GM10248 (cell line): ENCODE results near the gene CCDC171.

Experiments used
- CTCF ChIA-PET: fragments of 300-600 bp; sonication (Branson Sonifier 250); formaldehyde crosslinking; extraction: SDS; loops from one replicate; lab custom pipeline; 2021; ENCODE audit warnings: antibody characterized with exemption; lab: Yijun Ruan, JAX
- POLR2A ChIA-PET: fragments of 350-650 bp; sonication (Branson Sonifier 250); formaldehyde crosslinking; extraction: SDS; loops from one replicate; lab custom pipeline; 2020; ENCODE audit warnings: antibody characterized with exemption; lab: Yijun Ruan, JAX
- DNase-seq: peaks from one replicate; pipeline ENCODE4 v3.0.0; 2012; ENCODE audit errors: extremely low spot score
- TF ChIP-seq, protein P1 (sequence below): IDR thresholded peaks from 2 replicates; pipeline ENCODE4 v1.5.1; 2012; ENCODE audit warnings: mild to moderate bottlenecking, low read depth; ENCODE audit errors: extremely low read depth, missing control alignments, control extremely low read depth

CCDC171 gene

GRCh38 chr9:15851766-15852165 lies 298.9 kb downstream of the CCDC171 start:
- ChIA-PET CTCF (no interaction called here), POLR2A (no interaction called here)
- TF ChIP-seq, protein P1, sequence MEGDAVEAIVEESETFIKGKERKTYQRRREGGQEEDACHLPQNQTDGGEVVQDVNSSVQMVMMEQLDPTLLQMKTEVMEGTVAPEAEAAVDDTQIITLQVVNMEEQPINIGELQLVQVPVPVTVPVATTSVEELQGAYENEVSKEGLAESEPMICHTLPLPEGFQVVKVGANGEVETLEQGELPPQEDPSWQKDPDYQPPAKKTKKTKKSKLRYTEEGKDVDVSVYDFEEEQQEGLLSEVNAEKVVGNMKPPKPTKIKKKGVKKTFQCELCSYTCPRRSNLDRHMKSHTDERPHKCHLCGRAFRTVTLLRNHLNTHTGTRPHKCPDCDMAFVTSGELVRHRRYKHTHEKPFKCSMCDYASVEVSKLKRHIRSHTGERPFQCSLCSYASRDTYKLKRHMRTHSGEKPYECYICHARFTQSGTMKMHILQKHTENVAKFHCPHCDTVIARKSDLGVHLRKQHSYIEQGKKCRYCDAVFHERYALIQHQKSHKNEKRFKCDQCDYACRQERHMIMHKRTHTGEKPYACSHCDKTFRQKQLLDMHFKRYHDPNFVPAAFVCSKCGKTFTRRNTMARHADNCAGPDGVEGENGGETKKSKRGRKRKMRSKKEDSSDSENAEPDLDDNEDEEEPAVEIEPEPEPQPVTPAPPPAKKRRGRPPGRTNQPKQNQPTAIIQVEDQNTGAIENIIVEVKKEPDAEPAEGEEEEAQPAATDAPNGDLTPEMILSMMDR: no peak
- DNase-seq: no peak

GRCh38 chr9:15856591-15856990 lies 303.7 kb downstream of the CCDC171 start:
- TF ChIP-seq, protein P1: no peak
- DNase-seq: no peak
- POLR2A ChIA-PET: no interaction called here
- CTCF ChIA-PET: no interaction called here

- POLR2A ChIA-PET: no interaction called here
- CTCF ChIA-PET: interaction anchor here (1.0 to 2.1 kb wide), 4 partner anchors 10 to 267 kb away, joined by 3 to 9 read pairs (median 4); no protein-coding TSS in a partner anchor
- DNase-seq: no peak
- TF ChIP-seq, protein P1: no peak
These were observed 314.5 kb downstream of the CCDC171 start for GRCh38 chr9:15867334-15867733.

DNA sequence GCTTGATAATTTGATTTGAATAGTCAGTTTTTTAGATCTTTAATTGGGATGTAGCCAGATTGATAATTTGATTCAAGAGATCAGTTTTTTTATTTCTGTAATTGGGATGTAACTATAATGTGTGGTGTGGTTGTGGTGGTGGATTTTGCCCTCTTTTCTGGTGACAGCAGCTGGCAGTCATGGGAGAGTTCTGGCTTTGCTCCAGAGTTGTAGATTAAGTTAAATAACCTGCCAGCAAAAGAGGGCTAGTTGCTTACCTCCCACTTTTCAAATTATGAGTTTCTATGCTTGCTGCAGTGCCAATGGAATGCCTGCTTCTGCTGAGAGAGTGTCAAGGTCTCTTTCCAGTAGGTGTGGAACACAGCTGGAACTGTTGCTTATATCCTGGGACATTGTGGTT lies 315.1 kb downstream of the CCDC171 start:
- POLR2A ChIA-PET: no interaction called here
- TF ChIP-seq, protein P1: no peak
- no peak for DNase-seq
- CTCF ChIA-PET: interaction anchor here (1.0 to 2.1 kb wide), 4 partner anchors 10 to 266 kb away, joined by 3 to 9 read pairs (median 4); no protein-coding TSS in a partner anchor

DNA sequence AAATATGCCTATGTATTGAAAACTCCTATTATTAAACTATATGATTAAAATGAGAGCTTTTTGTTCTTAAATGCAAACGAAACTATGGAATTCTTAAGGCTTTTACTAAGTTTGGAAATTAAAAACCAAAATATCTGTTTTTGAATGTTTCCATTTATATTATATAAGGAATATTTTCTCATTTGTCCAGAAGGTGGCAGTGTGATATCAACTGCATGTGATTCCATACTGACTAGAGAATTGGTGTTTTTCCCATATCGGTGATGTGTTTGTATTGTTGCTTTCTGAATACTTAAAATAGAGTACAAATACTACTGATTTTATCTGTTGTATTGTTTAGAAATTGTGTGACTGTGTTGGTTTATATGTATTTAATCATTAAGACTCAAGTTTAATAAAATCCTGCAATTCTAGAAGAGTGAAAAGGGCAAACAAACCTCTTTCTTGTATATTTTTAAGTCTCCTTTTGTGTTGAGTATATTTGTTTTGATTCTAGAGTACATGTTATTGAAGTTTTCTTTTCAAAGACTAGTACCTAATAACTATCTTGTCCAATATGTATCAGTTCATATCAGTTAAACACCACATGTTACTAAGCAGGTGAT lies 320.8 kb downstream of the CCDC171 start:
- peak; percentile 7 for DNase-seq
- POLR2A ChIA-PET: no interaction called here
- TF ChIP-seq, protein P1: peak; percentile 62
- CTCF ChIA-PET: interaction anchor here (0.9 to 5.1 kb wide), 9 partner anchors 11 to 265 kb away, joined by 3 to 41 read pairs (median 4); no protein-coding TSS in a partner anchor

DNA sequence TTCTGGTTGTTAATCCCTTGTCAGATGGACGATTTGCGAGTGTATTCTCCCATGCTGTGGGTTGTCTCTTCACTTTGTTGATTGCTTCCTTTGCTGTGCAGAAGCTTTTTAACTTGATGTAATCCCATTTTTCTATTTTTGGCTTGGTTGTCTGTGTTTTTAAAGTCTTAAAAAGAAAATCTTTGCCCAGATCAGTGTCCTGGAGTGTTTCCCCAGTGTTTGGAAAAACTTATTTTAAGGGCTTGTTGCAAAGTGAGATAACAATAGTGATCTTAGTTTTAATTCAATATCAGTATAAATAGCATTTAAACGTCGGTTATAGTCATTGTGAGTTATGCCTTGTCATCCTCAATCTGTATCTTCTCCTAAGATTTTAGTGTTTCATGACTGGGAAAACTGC lies 329.5 kb downstream of the CCDC171 start:
- TF ChIP-seq, protein P1: no peak
- DNase-seq: no peak
- POLR2A ChIA-PET: no interaction called here
- CTCF ChIA-PET: no interaction called here
